ENCODE data around the gene DLD. TPM values are rescaled to one million over a fixed set of nuclear protein-coding genes. Genes with fewer than 3 reads are reported as not detected.

Gene DLD
- total and polyA plus RNA-seq, 4 donors: 49.4 to 121 (median 67.1) TPM

- WGBS: 60% methylated on average over 6 of the region's 6 CpGs
- Histone ChIP-seq H3K36me3 (ENCODE audit: control insufficient read depth in 4 of 4, insufficient read depth in 3 of 4, low read depth in 1 of 4, low read length in 3 of 4) (no peaks in the 10 kb centered on the region), H3K9me3 (ENCODE audit: control insufficient read depth in 4 of 4, low read length in 3 of 4) (no peaks in the 10 kb centered on the region), H3K9ac (ENCODE audit: low read depth in 1 of 2, low read length in 2 of 2) (no peak overlapping the region), H3K27me3 (ENCODE audit: control insufficient read depth in 4 of 4, insufficient read depth in 4 of 4, low read length in 3 of 4) (no peaks in the 10 kb centered on the region), H3K4me3 (ENCODE audit: low read depth in 1 of 3, low read length in 3 of 3) (no peak overlapping the region), H3K4me1 (ENCODE audit: control insufficient read depth in 4 of 4, insufficient read depth in 4 of 4, low read length in 3 of 4) (peaks cover 0 to 11% (median under 1%) of the 10 kb centered on the region in 4 donors), H3K27ac (ENCODE audit: low read depth in 1 of 2, low read length in 2 of 2) (no peak overlapping the region)
- no peak for DNase-seq (ENCODE audit: low spot score)
- TF ChIP-seq EGR1 (IDR thresholded peaks at IDR 0.05; ENCODE audit: low read depth in 2 of 2): no peak
- TF ChIP-seq YY1 (IDR thresholded peaks at IDR 0.05): no peak
Measured at GRCh38 chr7:107969856-107970255, 78.9 kb downstream of the DLD start.

Other genes with a start within 250 kb of the DLD start
- gene SLC26A4, start 230.4 kb upstream of the DLD start, total RNA-seq: under 1 TPM; 0.19 to 0.25 TPM
- gene SLC26A4, start 230.4 kb upstream of the DLD start, polyA plus RNA-seq: under 1 TPM in 1 of 2 donors, not detected in 1; 0.08 TPM
- 10 to 100 TPM in 1 of 2 donors, 1 to 10 TPM in 1; 9.0 to 17.0 TPM for gene CBLL1, start 147.0 kb upstream of the DLD start, total RNA-seq
- gene CBLL1, start 147.0 kb upstream of the DLD start, polyA plus RNA-seq: 10 to 100 TPM in 1 of 2 donors, 1 to 10 TPM in 1; 5.2 to 10.9 TPM
- under 1 TPM; under 0.01 to 0.19 TPM for gene SLC26A3, start 88.0 kb upstream of the DLD start, total RNA-seq
- gene SLC26A3, start 88.0 kb upstream of the DLD start, polyA plus RNA-seq: under 1 TPM; 0.09 to 0.49 TPM
- 10 to 100 TPM; 33.7 to 63.1 TPM for gene LAMB1, start 112.0 kb downstream of the DLD start, total RNA-seq
- 10 to 100 TPM; 12.6 to 17.9 TPM for gene LAMB1, start 112.0 kb downstream of the DLD start, polyA plus RNA-seq
- gene LAMB4, start 239.2 kb downstream of the DLD start, total RNA-seq: under 1 TPM in 1 of 2 donors, not detected in 1; under 0.01 TPM
- gene LAMB4, start 239.2 kb downstream of the DLD start, polyA plus RNA-seq: under 1 TPM in 1 of 2 donors, not detected in 1; 0.03 TPM

All from liver (tissue), 9 donors.